Loucy (cell line): ENCODE measurements around the gene LIN9.
"Not testable (repeated sequence)": the region's sequence is repeated elsewhere in the genome, so short reads cannot be mapped to it uniquely, and the experiment has no call there.

ENCODE experiments used
- EZH2phosphoT487 ChIP-seq: fragments of 200-600 bp; IDR thresholded peaks from 2 replicates; pipeline ENCODE4 v1.6.1; 2018; ENCODE audit warnings: antibody characterized with exemption, mild to moderate bottlenecking, moderate library complexity, borderline replicate concordance
- TF ChIP-seq, protein P1 (sequence below): fragments of 200-600 bp; sonication (generic); conservative IDR thresholded peaks from 2 replicates; pipeline ENCODE4 v1.5.1; 2014; ENCODE audit warnings: mild to moderate bottlenecking, antibody characterized with exemption, low read length

DNA sequence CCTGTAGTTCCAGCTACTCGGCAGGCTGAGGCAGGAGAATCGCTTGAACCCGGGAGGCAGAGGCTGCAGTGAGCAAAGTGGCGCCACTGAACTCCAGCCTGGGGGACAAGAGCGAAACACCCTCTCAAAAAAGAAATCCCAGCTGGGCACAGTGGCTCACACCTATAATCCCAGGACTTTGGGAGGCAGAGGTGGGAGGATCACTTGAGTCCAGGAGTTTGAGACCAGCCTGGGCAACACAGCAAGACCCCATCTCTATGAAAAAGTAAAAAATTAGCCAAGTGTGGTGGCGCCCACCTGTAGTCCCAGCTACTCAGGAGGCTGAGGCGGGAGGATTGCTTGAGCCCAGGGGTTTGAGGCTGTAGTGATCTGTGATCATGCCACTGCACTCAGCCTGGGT, 56.1 kb downstream of the LIN9 start:
- TF ChIP-seq, protein P1, sequence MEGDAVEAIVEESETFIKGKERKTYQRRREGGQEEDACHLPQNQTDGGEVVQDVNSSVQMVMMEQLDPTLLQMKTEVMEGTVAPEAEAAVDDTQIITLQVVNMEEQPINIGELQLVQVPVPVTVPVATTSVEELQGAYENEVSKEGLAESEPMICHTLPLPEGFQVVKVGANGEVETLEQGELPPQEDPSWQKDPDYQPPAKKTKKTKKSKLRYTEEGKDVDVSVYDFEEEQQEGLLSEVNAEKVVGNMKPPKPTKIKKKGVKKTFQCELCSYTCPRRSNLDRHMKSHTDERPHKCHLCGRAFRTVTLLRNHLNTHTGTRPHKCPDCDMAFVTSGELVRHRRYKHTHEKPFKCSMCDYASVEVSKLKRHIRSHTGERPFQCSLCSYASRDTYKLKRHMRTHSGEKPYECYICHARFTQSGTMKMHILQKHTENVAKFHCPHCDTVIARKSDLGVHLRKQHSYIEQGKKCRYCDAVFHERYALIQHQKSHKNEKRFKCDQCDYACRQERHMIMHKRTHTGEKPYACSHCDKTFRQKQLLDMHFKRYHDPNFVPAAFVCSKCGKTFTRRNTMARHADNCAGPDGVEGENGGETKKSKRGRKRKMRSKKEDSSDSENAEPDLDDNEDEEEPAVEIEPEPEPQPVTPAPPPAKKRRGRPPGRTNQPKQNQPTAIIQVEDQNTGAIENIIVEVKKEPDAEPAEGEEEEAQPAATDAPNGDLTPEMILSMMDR, result not testable (repeated sequence)
- not testable (repeated sequence) for TF ChIP-seq EZH2phosphoT487
